Activated T-cell treated with anti-CD3 and anti-CD28 coated beads, Interleukin-2, amount 50 U/mL, for 4 hours (primary cell): ENCODE results near the gene AFDN. TPM values are rescaled to one million over a fixed set of nuclear protein-coding genes. Genes with fewer than 3 reads are reported as not detected.
"Not testable (repeated sequence)": the region's sequence is repeated elsewhere in the genome, so short reads cannot be mapped to it uniquely, and the experiment has no call there.

ENCODE experiments used
- ATAC-seq, 2 donors: fragments of 200-7000 bp; cut with Tn5 transposase; one replicate each; pipeline ENCODE4 v1.10.0; 2021
- DNase-seq: peaks from one replicate; pipeline ENCODE4 v3.0.0-alpha.2; 2020
- H3K27me3 Mint-ChIP-seq: one replicate; pipeline ENCODE4 v1.8.0; 2021; ENCODE audit warnings: low read depth, mixed read lengths
- H3K36me3 Mint-ChIP-seq: one replicate; pipeline ENCODE4 v1.8.0; 2022; ENCODE audit warnings: mixed read lengths; ENCODE audit not compliant: insufficient read depth
- H3K4me1 Mint-ChIP-seq: one replicate; pipeline ENCODE4 v1.8.0; 2021; ENCODE audit warnings: low read depth, mixed read lengths
- H3K4me3 Mint-ChIP-seq: one replicate; pipeline ENCODE4 v1.8.0; 2021; ENCODE audit warnings: mild to moderate bottlenecking, moderate library complexity, mixed read lengths
- H3K9me3 Mint-ChIP-seq: one replicate; pipeline ENCODE4 v1.8.0; 2021; ENCODE audit warnings: mixed read lengths
- total RNA-seq, 3 donors: library from RNA; stranded (reverse); gene quantifications; one replicate each; pipeline ENCODE4 v1.2.1, GENCODE V29; 2021

Gene AFDN
- total RNA-seq, 3 donors from 2014 or later: 12.8 to 29.1 (median 17.9) TPM

GRCh38 chr6:167990016-167990945 lies 163.6 kb downstream of the AFDN start:
- Mint-ChIP-seq H3K27me3 (no peaks in the 10 kb centered on the region), H3K4me1 (no peaks in the 10 kb centered on the region), H3K4me3 (no peak overlapping the region), H3K36me3 (no peaks in the 10 kb centered on the region), H3K9me3 (no peaks in the 10 kb centered on the region)
- ATAC-seq: no peak
- DNase-seq: no peak

- Mint-ChIP-seq H3K9me3 (no peaks in the 10 kb centered on the region), H3K36me3 (no peaks in the 10 kb centered on the region), H3K4me1 (no peaks in the 10 kb centered on the region), H3K4me3 (no peak overlapping the region), H3K27me3 (peaks cover 3% of the 10 kb centered on the region)
- ATAC-seq (no peak), DNase-seq (no peak)
These were observed 166.5 kb downstream of the AFDN start for GRCh38 chr6:167993169-167993568.

- Mint-ChIP-seq H3K9me3 (no peaks in the 10 kb centered on the region), H3K36me3 (no peaks in the 10 kb centered on the region), H3K4me3 (no peak overlapping the region), H3K4me1 (no peaks in the 10 kb centered on the region), H3K27me3 (peaks cover 3% of the 10 kb centered on the region)
- DNase-seq (no peak), ATAC-seq (no peak)
These were observed 167.1 kb downstream of the AFDN start for GRCh38 chr6:167993831-167994230.

- ATAC-seq (no peak), DNase-seq (no peak)
- no peaks in the 10 kb centered on the region for H3K4me1 Mint-ChIP-seq
- peaks cover 3% of the 10 kb centered on the region for H3K27me3 Mint-ChIP-seq
- H3K9me3 Mint-ChIP-seq: no peaks in the 10 kb centered on the region
- H3K36me3 Mint-ChIP-seq: no peaks in the 10 kb centered on the region
- H3K4me3 Mint-ChIP-seq: no peak overlapping the region
These were observed 168.6 kb downstream of the AFDN start for GRCh38 chr6:167995302-167995701.

- H3K27me3 Mint-ChIP-seq: peaks cover 3% of the 10 kb centered on the region
- no peaks in the 10 kb centered on the region for H3K9me3 Mint-ChIP-seq
- no peaks in the 10 kb centered on the region for H3K36me3 Mint-ChIP-seq
- H3K4me3 Mint-ChIP-seq: no peak overlapping the region
- DNase-seq: no peak
- H3K4me1 Mint-ChIP-seq: no peaks in the 10 kb centered on the region
- ATAC-seq: no peak
These were observed 169.0 kb downstream of the AFDN start for GRCh38 chr6:167995731-167996151.

GRCh38 chr6:167996424-167997199 lies 169.9 kb downstream of the AFDN start:
- Mint-ChIP-seq H3K36me3 (no peaks in the 10 kb centered on the region), H3K9me3 (no peaks in the 10 kb centered on the region), H3K4me3 (no peak overlapping the region), H3K27me3 (peaks cover 3% of the 10 kb centered on the region), H3K4me1 (no peaks in the 10 kb centered on the region)
- ATAC-seq (no peak), DNase-seq (no peak)

- Mint-ChIP-seq H3K36me3 (no peaks in the 10 kb centered on the region), H3K4me1 (no peaks in the 10 kb centered on the region), H3K27me3 (peaks cover 3% of the 10 kb centered on the region), H3K4me3 (no peak within 1 kb of the TSS), H3K9me3 (no peaks in the 10 kb centered on the region)
- no peak for DNase-seq
- ATAC-seq: no peak
These were observed 170.9 kb downstream of the AFDN start, which contains the start of gene KIF25 for GRCh38 chr6:167997642-167998041. TSS of gene KIF25 (plus strand) at chr6:167997671. CDS start at chr6:168029586, 31,915 bp downstream.

- no peak for DNase-seq
- peaks cover 3% of the 10 kb centered on the region for H3K27me3 Mint-ChIP-seq
- H3K4me3 Mint-ChIP-seq: no peak overlapping the region
- H3K9me3 Mint-ChIP-seq: no peaks in the 10 kb centered on the region
- no peak for ATAC-seq
- H3K36me3 Mint-ChIP-seq: no peaks in the 10 kb centered on the region
- H3K4me1 Mint-ChIP-seq: no peaks in the 10 kb centered on the region
These were observed 171.5 kb downstream of the AFDN start for GRCh38 chr6:167998215-167998614.

- Mint-ChIP-seq H3K27me3 (peaks cover 5% of the 10 kb centered on the region), H3K4me3 (no peak overlapping the region), H3K4me1 (no peaks in the 10 kb centered on the region), H3K9me3 (no peaks in the 10 kb centered on the region), H3K36me3 (no peaks in the 10 kb centered on the region)
- DNase-seq (no peak), ATAC-seq (no peak)
These were observed 173.7 kb downstream of the AFDN start for GRCh38 chr6:168000198-168001028.

- ATAC-seq: no peak
- Mint-ChIP-seq H3K4me1 (no peaks in the 10 kb centered on the region), H3K27me3 (peaks cover 5% of the 10 kb centered on the region), H3K4me3 (no peak overlapping the region), H3K36me3 (no peaks in the 10 kb centered on the region), H3K9me3 (no peaks in the 10 kb centered on the region)
- no peak for DNase-seq
These were observed 174.3 kb downstream of the AFDN start for GRCh38 chr6:168001029-168001332.

- DNase-seq, ATAC-seq, H3K9me3 Mint-ChIP-seq, H3K4me3 Mint-ChIP-seq, H3K27me3 Mint-ChIP-seq, H3K36me3 Mint-ChIP-seq, H3K4me1 Mint-ChIP-seq: not testable (repeated sequence)
These were observed 174.8 kb downstream of the AFDN start for GRCh38 chr6:168001514-168001913.

- no peak for ATAC-seq
These were observed 176.1 kb downstream of the AFDN start for GRCh38 chr6:168002804-168003203.

GRCh38 chr6:168004023-168004422 lies 177.3 kb downstream of the AFDN start:
- Mint-ChIP-seq H3K4me3 (no peak overlapping the region), H3K36me3 (no peaks in the 10 kb centered on the region), H3K9me3 (peaks cover 11% of the 10 kb centered on the region), H3K4me1 (no peaks in the 10 kb centered on the region), H3K27me3 (peaks cover 2% of the 10 kb centered on the region)
- no peak for ATAC-seq
- no peak for DNase-seq

More at GRCh38 chr6:168002804-168003203, 176.1 kb downstream of the AFDN start:
- Mint-ChIP-seq H3K27me3 (peaks cover 2% of the 10 kb centered on the region), H3K9me3 (no peaks in the 10 kb centered on the region), H3K4me3 (no peak overlapping the region), H3K4me1 (no peaks in the 10 kb centered on the region), H3K36me3 (no peaks in the 10 kb centered on the region)
- no peak for DNase-seq

GRCh38 chr6:168004945-168005344 lies 178.2 kb downstream of the AFDN start:
- Mint-ChIP-seq H3K36me3 (no peaks in the 10 kb centered on the region), H3K27me3 (peaks cover 2% of the 10 kb centered on the region), H3K9me3 (peaks cover 20% of the 10 kb centered on the region), H3K4me1 (no peaks in the 10 kb centered on the region), H3K4me3 (no peak overlapping the region)
- DNase-seq (no peak), ATAC-seq (no peak)
